ENCODE data around the gene INVS.
"Not testable (repeated sequence)": the region's sequence is repeated elsewhere in the genome, so short reads cannot be mapped to it uniquely, and the experiment has no call there.

DNA sequence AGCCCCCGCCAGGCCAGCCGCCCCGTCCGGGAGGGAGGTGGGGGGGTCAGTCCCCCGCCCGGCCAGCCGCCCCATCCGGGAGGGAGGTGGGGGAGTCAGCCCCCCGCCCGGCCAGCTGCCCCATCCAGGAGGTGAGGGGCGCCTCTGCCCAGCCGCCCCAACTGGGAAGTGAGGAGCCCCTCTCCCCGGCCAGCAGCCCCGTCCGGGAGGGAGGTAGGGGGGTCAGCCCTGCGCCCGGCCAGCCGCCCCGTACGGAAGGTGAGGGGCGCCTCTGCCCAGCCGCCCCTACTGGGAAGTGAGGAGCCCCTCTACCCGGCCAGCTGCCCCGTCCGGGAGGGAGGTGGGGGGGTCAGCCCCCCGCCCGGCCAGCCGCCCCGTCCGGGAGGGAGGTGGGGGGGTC, 31.1 kb upstream of the INVS start:
- TF ChIP-seq, protein P1, sequence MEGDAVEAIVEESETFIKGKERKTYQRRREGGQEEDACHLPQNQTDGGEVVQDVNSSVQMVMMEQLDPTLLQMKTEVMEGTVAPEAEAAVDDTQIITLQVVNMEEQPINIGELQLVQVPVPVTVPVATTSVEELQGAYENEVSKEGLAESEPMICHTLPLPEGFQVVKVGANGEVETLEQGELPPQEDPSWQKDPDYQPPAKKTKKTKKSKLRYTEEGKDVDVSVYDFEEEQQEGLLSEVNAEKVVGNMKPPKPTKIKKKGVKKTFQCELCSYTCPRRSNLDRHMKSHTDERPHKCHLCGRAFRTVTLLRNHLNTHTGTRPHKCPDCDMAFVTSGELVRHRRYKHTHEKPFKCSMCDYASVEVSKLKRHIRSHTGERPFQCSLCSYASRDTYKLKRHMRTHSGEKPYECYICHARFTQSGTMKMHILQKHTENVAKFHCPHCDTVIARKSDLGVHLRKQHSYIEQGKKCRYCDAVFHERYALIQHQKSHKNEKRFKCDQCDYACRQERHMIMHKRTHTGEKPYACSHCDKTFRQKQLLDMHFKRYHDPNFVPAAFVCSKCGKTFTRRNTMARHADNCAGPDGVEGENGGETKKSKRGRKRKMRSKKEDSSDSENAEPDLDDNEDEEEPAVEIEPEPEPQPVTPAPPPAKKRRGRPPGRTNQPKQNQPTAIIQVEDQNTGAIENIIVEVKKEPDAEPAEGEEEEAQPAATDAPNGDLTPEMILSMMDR (IDR thresholded peaks at IDR 0.05): not testable (repeated sequence)
- not testable (repeated sequence) for TF ChIP-seq POLR2A, EP300 (IDR thresholded peaks at IDR 0.05)
